Esophagus (tissue), 2 donors: Measurements from ENCODE around the gene KLF16. TPM values are rescaled to one million over a fixed set of nuclear protein-coding genes. Genes with fewer than 3 reads are reported as not detected.

Experiments
- H3K27ac ChIP-seq, 2 donors: one replicate each; pipeline ENCODE4 v1.5.1; 2013; ENCODE audit warnings: low read depth in 2 of 2, mild to moderate bottlenecking in 2 of 2, inconsistent platforms in 1 of 2, low read length in 1 of 2, moderate library complexity in 1 of 2
- H3K27me3 ChIP-seq, 2 donors: one replicate each; pipeline ENCODE4 v1.6.1; 2013; ENCODE audit warnings: low read length in 2 of 2, control low read depth in 1 of 2, mild to moderate bottlenecking in 1 of 2; ENCODE audit not compliant: insufficient read depth in 2 of 2, control insufficient read depth in 1 of 2
- H3K36me3 ChIP-seq, 2 donors: one replicate each; pipeline ENCODE4 v1.6.1; 2013; ENCODE audit warnings: low read length in 1 of 2; ENCODE audit not compliant: control insufficient read depth in 2 of 2, insufficient read depth in 2 of 2
- H3K4me1 ChIP-seq, 2 donors: one replicate each; pipeline ENCODE4 v1.6.1; 2013; ENCODE audit warnings: low read length in 1 of 2; ENCODE audit not compliant: control insufficient read depth in 2 of 2, insufficient read depth in 2 of 2
- H3K4me3 ChIP-seq, 2 donors: one replicate each; pipeline ENCODE4 v1.5.1; 2013; ENCODE audit warnings: low read length in 2 of 2, mild to moderate bottlenecking in 2 of 2, low read depth in 1 of 2, moderate library complexity in 1 of 2
- H3K9me3 ChIP-seq, 2 donors: one replicate each; pipeline ENCODE4 v1.6.1; 2013; ENCODE audit warnings: mild to moderate bottlenecking in 2 of 2, low read depth in 1 of 2, low read length in 1 of 2, moderate library complexity in 1 of 2; ENCODE audit not compliant: control insufficient read depth in 2 of 2, insufficient read depth in 1 of 2
- WGBS, 2 donors: extraction: QIAGEN DNeasy Blood & Tissue Kit; methylation state at CpG; one replicate each; pipeline ENCODE4 v1.1.7; 2013; 5-methylcytosine and 5-hydroxymethylcytosine counted together
- polyA plus RNA-seq, 2 donors: library from polyadenylated mRNA; stranded (reverse); fragments of 200-250 nt; gene quantifications; one replicate each; pipeline ENCODE4 v1.2.3, GENCODE V29; 2013
- donor health status: healthy with polysubstance abuse.
- donor health status: Bipolar disorder and iron deficiency.

KLF16 gene
- polyA plus RNA-seq, 2 donors: 9.3 to 13.5 TPM

- Histone ChIP-seq H3K27me3 (no peaks in the 10 kb centered on the region), H3K27ac (no peak overlapping the region), H3K4me1 (peaks cover 30 to 43% of the 10 kb centered on the region in 2 donors), H3K4me3 (peak overlapping the region; percentile 88 to 97), H3K36me3 (peaks cover 0 to 11% of the 10 kb centered on the region in 2 donors), H3K9me3 (no peaks in the 10 kb centered on the region)
- WGBS, 2 donors: 73% methylated on average over 29 of the region's 29 CpGs
Observed at GRCh38 chr19:1846517-1847204, 16.7 kb downstream of the KLF16 start.

GRCh38 chr19:1845642-1846041 is 17.7 kb downstream of the KLF16 start:
- Histone ChIP-seq H3K27ac (no peak overlapping the region), H3K9me3 (no peaks in the 10 kb centered on the region), H3K27me3 (no peaks in the 10 kb centered on the region), H3K4me1 (peaks cover 31 to 45% of the 10 kb centered on the region in 2 donors), H3K36me3 (peaks cover 0 to 11% of the 10 kb centered on the region in 2 donors), H3K4me3 (no peak overlapping the region)
- 78 to 87% methylated on average over 11 of the region's 11 CpGs for WGBS, 2 donors

- Histone ChIP-seq H3K9me3 (no peaks in the 10 kb centered on the region), H3K36me3 (peaks cover 0 to 11% of the 10 kb centered on the region in 2 donors), H3K27ac (no peak overlapping the region), H3K4me1 (peaks cover 34 to 45% of the 10 kb centered on the region in 2 donors), H3K27me3 (no peaks in the 10 kb centered on the region), H3K4me3 (no peak overlapping the region)
- 81 to 85% methylated on average over 16 of the region's 16 CpGs for WGBS, 2 donors
Observed at GRCh38 chr19:1845125-1845515, 18.3 kb downstream of the KLF16 start.

- H3K9me3 ChIP-seq: no peaks in the 10 kb centered on the region
- H3K27me3 ChIP-seq: no peaks in the 10 kb centered on the region
- 50 to 61% methylated on average over 19 of the region's 19 CpGs for WGBS, 2 donors
- no peak overlapping the region for H3K4me3 ChIP-seq
- peaks cover 0 to 11% of the 10 kb centered on the region in 2 donors for H3K36me3 ChIP-seq
- peak overlapping the region in 1 of 2 donors; percentile 45 for H3K27ac ChIP-seq
- peaks cover 35 to 50% of the 10 kb centered on the region in 2 donors for H3K4me1 ChIP-seq
Observed at GRCh38 chr19:1844513-1845124, 18.8 kb downstream of the KLF16 start.

GRCh38 chr19:1843646-1844394 is 19.6 kb downstream of the KLF16 start:
- Histone ChIP-seq H3K4me1 (peaks cover 35 to 52% of the 10 kb centered on the region in 2 donors), H3K36me3 (peaks cover 0 to 14% of the 10 kb centered on the region in 2 donors), H3K27ac (peak overlapping the region in 1 of 2 donors; percentile 45), H3K9me3 (no peaks in the 10 kb centered on the region), H3K27me3 (no peaks in the 10 kb centered on the region), H3K4me3 (no peak overlapping the region)
- 47 to 52% methylated on average over 25 of the region's 25 CpGs for WGBS, 2 donors

GRCh38 chr19:1843116-1843515 is 20.3 kb downstream of the KLF16 start:
- Histone ChIP-seq H3K4me3 (no peak overlapping the region), H3K27ac (no peak overlapping the region), H3K27me3 (no peaks in the 10 kb centered on the region), H3K4me1 (peaks cover 35 to 54% of the 10 kb centered on the region in 2 donors), H3K9me3 (no peaks in the 10 kb centered on the region), H3K36me3 (peaks cover 0 to 14% of the 10 kb centered on the region in 2 donors)
- WGBS, 2 donors: 57 to 79% methylated on average over 22 of the region's 22 CpGs

- Histone ChIP-seq H3K4me1 (peaks cover 29 to 48% of the 10 kb centered on the region in 2 donors), H3K27ac (peak overlapping the region; percentile 23 to 32), H3K4me3 (no peak overlapping the region), H3K27me3 (no peaks in the 10 kb centered on the region), H3K9me3 (no peaks in the 10 kb centered on the region), H3K36me3 (peaks cover 0 to 14% of the 10 kb centered on the region in 2 donors)
- WGBS, 2 donors: 62 to 73% methylated on average over 35 of the region's 35 CpGs
Observed at GRCh38 chr19:1841209-1841924, 22.0 kb downstream of the KLF16 start.

GRCh38 chr19:1840541-1841115 is 22.8 kb downstream of the KLF16 start:
- no peaks in the 10 kb centered on the region for H3K9me3 ChIP-seq
- H3K27ac ChIP-seq: no peak overlapping the region
- peaks cover 0 to 14% of the 10 kb centered on the region in 2 donors for H3K36me3 ChIP-seq
- H3K27me3 ChIP-seq: no peaks in the 10 kb centered on the region
- peaks cover 29 to 41% of the 10 kb centered on the region in 2 donors for H3K4me1 ChIP-seq
- H3K4me3 ChIP-seq: no peak overlapping the region
- WGBS, 2 donors: 66 to 83% methylated on average over 22 of the region's 22 CpGs
